Measurements from ENCODE around the gene TNFRSF12A. TPM values are rescaled to one million over a fixed set of nuclear protein-coding genes. Genes with fewer than 3 reads are reported as not detected.

Gene TNFRSF12A
- total RNA-seq, 6 experiments from 2014 or later: 392 to 451 (median 429) TPM

DNA sequence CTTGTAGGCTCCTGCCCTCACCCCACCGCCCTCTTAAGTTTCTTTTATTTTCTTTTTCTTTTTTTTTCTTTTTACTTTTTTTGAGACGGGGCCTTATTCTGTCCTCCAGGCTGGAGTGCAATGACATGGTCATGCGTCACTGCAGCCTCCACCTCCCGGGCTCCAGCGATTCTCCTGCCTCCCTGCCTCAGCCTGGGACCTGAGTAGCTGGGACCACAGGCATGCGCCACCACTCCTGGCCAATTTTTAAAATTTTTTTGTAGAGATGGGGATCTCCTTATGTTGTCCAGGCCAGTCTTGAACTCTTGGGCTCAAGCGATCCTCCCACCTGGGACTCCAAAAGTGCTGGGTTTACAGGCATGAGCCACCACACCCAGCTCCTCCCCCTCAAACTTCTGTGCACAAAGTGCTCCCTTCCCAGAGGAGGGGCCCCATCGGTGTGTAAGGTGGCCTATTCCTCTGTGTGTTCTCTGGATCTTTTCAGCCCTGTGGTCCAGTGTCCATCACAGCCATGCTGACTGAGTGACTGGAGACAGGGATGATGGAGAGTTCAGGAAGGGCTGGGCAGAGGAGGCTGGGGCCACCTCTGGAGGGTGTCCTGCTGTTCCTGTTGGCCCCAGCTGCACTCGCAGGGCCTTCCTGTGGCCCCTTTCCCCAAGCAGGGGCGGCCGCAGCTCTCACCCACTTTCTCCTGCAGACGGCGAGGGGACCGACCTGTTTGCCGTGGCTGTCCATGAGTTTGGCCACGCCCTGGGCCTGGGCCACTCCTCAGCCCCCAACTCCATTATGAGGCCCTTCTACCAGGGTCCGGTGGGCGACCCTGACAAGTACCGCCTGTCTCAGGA lies 36.4 kb downstream of the TNFRSF12A start:
- Mint-ChIP-seq H3K4me3 (no peak overlapping the region), H3K9me3 (no peaks in the 10 kb centered on the region), H3K4me1 (ENCODE audit: low read depth) (peaks cover 8% of the 10 kb centered on the region), H3K36me3 (ENCODE audit: low read depth) (no peaks in the 10 kb centered on the region), H3K27me3 (ENCODE audit: insufficient read depth) (peaks cover 4% of the 10 kb centered on the region), H3K27ac (no peak overlapping the region)
- TF ChIP-seq, protein P1, sequence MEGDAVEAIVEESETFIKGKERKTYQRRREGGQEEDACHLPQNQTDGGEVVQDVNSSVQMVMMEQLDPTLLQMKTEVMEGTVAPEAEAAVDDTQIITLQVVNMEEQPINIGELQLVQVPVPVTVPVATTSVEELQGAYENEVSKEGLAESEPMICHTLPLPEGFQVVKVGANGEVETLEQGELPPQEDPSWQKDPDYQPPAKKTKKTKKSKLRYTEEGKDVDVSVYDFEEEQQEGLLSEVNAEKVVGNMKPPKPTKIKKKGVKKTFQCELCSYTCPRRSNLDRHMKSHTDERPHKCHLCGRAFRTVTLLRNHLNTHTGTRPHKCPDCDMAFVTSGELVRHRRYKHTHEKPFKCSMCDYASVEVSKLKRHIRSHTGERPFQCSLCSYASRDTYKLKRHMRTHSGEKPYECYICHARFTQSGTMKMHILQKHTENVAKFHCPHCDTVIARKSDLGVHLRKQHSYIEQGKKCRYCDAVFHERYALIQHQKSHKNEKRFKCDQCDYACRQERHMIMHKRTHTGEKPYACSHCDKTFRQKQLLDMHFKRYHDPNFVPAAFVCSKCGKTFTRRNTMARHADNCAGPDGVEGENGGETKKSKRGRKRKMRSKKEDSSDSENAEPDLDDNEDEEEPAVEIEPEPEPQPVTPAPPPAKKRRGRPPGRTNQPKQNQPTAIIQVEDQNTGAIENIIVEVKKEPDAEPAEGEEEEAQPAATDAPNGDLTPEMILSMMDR (IDR thresholded peaks at IDR 0.05): no peak
- no peak for DNase-seq

DNA sequence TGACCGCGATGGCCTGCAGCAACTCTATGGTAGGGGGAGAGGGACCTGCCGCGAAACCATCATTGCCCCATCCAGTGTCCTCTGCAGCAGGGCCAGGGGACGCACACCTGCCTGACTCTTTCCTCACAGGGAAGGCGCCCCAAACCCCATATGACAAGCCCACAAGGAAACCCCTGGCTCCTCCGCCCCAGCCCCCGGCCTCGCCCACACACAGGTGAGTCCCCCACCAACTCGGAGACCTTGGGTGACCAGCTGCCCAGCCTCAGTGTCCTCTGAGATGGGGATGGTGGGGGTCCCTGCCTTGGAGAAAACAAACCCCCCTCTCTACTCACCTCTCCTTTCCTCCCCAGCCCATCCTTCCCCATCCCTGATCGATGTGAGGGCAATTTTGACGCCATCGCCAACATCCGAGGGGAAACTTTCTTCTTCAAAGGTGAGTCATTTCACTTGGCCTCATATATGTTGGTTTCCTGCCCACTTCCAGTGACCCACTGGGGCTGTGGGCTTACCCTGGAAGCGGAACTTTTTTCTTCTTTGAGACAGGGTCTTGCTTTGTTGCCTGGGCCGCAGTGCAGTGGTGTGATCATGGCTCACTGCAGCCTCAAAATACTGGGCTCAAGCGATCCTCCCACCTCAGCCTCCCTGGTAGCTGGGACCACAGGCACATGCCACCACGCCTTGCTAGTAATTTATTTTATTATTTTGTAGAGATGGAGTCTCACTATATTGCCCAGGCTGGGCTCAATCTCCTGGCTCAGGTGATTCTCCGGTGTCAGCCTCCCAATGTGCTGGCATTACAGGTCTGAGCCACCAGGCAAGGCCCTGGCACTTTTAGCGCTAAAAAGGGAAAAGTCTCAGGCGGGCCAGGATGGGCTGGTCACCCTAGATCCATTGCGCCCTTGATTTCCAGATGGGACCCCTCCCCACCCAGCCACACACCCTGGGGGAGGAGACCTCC lies 37.3 kb downstream of the TNFRSF12A start:
- TF ChIP-seq, protein P1 (IDR thresholded peaks at IDR 0.05): no peak
- Mint-ChIP-seq H3K27ac (no peak overlapping the region), H3K4me3 (no peak overlapping the region), H3K9me3 (no peaks in the 10 kb centered on the region), H3K4me1 (ENCODE audit: low read depth) (peaks cover 8% of the 10 kb centered on the region), H3K36me3 (ENCODE audit: low read depth) (no peaks in the 10 kb centered on the region), H3K27me3 (ENCODE audit: insufficient read depth) (peaks cover 1% of the 10 kb centered on the region; the same call in 1 of the 2 replicates)
- no peak for DNase-seq

- Mint-ChIP-seq H3K27me3 (ENCODE audit: insufficient read depth) (peaks cover 4% of the 10 kb centered on the region), H3K27ac (no peak overlapping the region; the same call in 1 of the 2 replicates), H3K4me1 (ENCODE audit: low read depth) (peaks cover 8% of the 10 kb centered on the region), H3K9me3 (no peaks in the 10 kb centered on the region), H3K36me3 (ENCODE audit: low read depth) (no peaks in the 10 kb centered on the region), H3K4me3 (peak overlapping the region; percentile 89)
- DNase-seq: no peak
- TF ChIP-seq, protein P1 (IDR thresholded peaks at IDR 0.05): no peak
Observed at GRCh38 chr16:3058139-3059030, 38.2 kb downstream of the TNFRSF12A start.

DNA sequence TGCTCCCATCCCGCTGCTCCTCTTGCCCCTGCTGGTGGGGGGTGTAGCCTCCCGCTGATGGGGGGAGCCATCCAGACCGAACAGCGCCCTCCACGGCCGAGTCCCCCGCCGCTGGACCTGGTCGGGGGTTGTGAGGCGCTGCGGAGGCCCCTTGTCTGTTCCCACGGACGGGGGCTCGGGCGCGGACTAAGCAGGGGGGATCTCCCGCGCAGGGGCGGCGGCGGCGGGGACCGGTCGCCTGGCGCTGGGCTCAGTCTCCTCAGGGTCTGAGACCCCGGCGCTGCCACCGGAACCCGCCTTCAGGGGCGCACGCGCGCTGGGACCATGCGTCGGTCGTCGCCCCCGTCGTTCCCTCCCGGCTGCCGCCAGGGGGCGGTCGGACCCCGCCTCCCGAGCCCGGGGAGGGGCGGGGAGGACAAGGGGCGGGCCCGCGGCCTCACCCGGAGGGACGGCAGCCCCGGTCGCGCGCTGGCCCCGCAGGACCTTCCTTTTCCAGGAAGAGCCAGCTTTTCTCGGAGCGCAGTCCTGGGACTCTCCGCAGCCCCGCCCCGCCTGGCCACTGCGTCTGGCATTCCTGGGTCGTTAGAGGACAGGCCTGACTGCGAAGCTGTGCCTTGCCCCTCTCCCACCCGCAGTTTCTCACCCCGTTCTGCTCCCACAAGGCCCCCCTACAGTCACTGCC lies 39.0 kb downstream of the TNFRSF12A start:
- H3K27ac Mint-ChIP-seq: peak overlapping the region; percentile 84
- TF ChIP-seq, protein P1 (IDR thresholded peaks at IDR 0.05): peak; percentile 93
- H3K36me3 Mint-ChIP-seq (ENCODE audit: low read depth): no peaks in the 10 kb centered on the region
- H3K4me3 Mint-ChIP-seq: peak overlapping the region; percentile 89
- peaks cover 8% of the 10 kb centered on the region for H3K4me1 Mint-ChIP-seq (ENCODE audit: low read depth)
- peak; percentile 76 for DNase-seq
- no peaks in the 10 kb centered on the region for H3K9me3 Mint-ChIP-seq
- peaks cover 4% of the 10 kb centered on the region for H3K27me3 Mint-ChIP-seq (ENCODE audit: insufficient read depth)

Data from HFFc6 (cell line).